Stimulated activated CD4-positive, alpha-beta T cell treated with anti-CD3 and anti-CD28 coated beads, TNF-alpha, amount 100 ng/mL, for 48 hours (primary cell): Measurements from ENCODE around the gene CMSS1.
"Not testable (repeated sequence)": the region's sequence is repeated elsewhere in the genome, so short reads cannot be mapped to it uniquely, and the experiment has no call there.

Experiments used
- DNase-seq, 3 donors: peaks; one replicate each; pipeline ENCODE4 v3.0.0-alpha.2; 2020; ENCODE audit warnings: low read depth in 3 of 3

Gene CMSS1

DNA sequence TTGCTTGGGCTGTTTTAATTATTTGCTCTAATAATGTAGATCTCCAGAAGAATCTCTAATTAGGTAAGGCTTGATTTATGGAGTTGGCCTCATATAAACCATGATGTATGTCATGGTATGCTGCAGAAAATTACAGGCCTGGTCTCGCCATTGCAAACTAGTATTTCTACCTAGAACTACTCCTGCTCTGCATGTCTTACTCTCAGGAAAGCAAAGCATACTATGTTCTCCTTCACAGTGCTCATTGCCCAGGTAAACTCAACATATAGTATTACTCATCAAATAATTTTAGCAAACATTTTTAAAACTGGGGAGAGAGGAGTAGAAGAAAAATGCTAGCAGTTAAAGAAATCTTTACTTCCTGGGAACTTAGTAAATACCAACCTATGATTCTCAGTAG lies 205.9 kb downstream of the CMSS1 start:
- no peak for DNase-seq

DNA sequence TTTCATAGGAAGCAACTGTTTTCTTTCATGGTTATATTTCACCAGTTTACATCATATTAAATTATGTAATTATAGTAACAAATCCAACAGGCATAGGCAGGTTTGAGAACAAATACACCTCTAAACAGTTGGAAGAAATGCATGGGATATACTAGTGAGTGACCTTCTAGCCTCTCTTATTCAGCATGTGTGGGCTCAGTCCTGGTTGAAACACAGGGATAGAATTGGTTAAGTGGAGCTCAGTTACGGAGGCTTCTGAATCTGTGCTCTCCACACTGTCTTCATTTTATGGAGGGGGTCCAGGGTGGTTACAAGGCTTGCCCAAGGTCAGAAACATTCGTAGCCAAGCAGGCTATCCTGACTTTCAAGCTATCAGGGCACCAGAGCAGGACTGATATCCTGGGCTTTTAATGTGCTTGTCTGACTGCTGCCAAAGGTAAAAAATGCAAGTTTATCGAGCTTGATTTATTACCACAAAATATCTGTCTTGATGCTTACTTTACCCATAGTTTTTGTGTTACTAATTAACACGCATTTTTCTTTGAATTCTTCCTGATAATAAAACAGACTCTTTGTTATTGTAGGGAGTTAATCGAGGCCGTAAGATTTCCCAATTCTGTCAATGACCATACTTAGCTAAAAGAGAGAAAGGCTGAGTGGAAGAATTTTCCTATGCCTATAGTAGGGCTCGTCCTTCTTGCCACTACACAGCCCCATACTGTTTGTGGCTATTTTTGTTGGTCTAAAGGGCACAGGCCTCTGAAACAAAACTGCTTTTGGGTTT lies 207.1 kb downstream of the CMSS1 start:
- no peak for DNase-seq

DNA sequence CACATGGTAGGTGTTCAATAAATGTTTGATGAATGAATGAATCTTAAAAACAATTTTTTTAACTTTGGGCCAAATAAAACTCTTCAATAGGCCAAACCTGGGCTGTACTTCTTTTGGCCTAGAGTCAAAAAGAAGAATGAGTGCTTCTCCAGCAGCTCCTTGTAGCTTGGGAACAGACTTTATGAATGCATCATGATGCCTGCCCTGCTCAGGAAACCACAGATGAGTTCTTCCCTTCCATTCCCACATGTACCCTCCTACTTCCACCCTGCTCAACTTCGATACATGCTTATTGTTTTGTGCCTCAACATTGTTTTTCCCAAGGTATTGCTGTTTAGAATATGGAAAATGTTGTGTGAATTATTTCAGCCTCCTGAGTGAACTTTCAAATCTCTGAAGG lies 209.7 kb downstream of the CMSS1 start:
- DNase-seq: no peak

DNA sequence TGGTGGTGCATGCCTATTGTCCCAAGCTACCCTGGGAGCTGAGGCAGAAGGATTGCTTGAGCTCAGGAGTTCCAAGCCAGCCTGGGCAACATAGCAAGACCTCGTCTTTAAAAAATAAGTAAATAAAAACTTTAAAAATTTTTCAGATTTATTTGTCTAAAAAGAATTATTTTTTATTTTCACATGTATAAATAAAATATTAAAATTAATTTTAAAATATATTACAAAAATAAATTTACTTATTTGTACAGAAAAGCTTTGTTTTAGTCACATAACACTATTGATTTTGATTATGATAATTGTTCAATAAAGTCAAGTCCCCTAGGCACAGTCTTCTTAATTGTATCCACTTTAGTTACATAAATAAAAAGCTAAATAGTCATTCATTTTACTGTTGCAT lies 211.4 kb downstream of the CMSS1 start:
- no peak for DNase-seq

DNA sequence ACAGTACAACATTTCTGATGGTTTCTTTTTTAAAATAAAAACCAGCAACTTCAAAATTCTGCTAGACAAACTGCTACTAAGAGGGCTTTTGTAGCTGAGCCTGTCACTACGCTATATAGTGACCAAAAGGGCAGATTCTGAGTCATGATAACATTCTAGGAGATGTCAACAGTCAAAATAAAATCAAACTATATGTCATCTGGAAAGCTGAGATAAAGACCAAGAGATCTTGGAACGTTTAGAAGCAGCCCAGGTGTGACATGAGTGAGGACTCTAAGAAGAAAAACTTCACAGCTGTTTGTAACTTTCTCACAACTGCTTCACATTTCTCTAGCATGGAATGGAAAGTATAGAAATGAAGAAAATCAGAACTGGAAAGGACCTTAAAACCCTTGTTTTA lies 212.0 kb downstream of the CMSS1 start:
- no peak for DNase-seq

DNA sequence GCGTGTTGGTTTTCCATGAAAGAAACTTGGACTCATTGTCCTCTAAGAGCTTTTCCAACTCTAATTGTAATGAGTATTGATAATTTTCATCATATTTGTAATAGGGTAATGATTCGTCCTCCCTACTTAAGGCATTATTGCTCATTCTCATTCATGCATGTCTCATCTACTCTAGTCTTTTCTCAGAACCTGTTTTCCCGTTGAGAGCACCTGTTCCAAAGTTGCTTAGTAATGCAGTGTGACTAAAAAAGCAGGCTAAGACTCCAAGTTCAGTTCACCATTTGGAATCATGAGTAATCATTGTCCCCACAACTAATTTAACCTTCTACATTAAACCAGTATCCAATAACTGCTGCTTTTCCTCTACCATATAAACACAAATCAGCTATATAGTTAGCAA lies 212.7 kb downstream of the CMSS1 start:
- DNase-seq: no peak

DNA sequence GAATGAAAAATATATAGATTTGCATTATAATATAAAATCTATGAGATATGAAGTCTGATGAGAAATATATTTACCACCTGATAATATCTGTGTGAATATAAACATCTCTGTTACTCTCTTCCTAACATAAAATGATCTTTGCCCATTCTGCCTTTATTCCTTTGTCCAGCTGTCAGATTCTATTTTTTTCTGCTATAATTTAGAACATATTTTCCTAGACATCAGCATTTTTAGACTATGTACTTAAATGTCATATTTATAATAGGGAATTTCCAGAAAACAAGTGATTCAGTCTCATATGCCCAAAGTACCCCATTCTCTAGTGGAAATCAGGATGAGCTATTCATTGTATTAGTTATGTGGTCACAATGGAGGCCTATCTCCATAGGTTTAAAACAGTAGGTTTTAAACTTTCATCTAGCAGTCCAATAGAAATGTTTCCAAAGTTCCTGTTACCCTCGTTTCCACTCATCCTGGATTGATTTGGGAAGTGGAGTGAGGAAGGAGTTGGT lies 213.3 kb downstream of the CMSS1 start:
- DNase-seq: no peak

DNA sequence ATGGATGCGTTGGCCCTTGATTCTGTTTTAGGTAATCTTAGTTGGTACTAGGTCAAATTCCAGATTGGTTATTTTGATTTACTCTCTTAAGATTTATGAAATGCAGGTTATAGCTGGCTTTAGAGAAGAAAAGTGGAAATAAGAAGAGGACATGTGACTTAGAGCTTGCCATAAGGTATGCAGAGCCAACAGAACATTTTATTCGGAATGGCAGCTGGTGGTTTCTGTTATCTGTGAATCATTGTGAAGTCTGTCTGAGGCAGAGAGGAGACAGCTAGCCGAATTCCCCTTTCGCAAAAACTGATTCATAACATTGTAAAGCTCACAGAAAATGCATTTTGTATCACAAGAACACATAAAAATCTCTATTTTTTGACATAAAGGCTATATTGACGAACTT lies 214.6 kb downstream of the CMSS1 start:
- no peak for DNase-seq

DNA sequence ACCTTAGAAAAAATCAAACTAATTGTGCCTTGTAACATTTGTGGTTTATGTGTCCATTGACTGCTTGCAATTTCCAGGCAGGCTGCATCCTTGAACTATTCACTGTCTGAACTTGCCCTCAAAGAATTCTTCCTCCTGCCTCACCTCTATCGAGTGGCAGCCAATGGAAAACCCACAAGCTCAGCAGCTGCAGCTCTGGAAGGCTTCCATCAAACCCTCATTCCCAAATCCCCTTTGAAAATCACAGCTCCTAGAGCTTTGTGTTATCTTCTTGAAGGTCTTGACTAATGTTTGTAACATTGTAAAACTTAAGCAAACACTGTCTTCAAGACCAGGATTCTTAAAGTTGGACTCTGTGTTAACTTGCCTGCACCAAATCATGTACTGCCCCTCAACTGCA lies 215.5 kb downstream of the CMSS1 start:
- DNase-seq: no peak

DNA sequence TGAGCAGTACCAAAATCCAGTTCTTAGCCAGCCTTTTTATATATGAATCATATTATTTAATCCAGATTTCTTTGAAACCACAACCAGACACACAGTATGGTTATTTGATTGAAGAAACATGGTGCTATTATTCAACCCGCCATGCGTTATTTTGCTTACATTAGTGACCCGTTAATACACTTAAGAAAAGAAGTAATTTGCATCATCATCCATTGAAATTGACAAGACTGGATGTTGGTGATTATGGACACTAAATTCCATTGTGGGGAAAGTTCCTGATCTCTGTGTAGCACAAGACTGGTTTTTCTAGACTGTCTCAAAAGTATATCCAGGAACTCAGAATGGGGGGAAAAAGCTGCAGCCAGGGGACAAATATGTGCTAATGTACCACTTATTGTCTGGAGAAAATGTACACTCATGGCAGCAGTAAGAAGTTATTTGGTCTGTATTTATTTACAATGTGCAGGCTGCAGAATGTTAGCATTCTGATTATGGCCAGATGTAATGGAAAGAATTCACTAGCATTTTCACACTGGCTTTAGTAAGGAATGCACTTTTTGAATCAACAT lies 216.3 kb downstream of the CMSS1 start:
- DNase-seq: no peak

DNA sequence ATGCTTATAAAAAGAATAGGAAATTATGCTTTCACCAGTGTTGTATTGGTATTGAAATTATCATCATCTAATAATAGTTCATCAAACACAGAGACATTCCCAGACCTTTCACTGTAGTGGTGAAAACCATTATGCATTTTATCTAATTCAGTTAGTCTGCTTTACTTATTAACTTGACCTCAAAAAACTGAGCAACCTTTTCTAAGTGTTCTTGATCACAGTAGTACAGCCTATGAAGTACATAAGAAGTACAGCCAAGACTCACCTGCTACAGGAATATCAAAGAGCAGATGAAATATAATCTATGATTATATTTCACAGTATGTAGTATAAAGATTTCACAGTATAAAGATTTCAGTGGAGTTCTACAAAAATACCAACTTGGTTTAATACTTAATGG lies 221.4 kb downstream of the CMSS1 start:
- DNase-seq: no peak

DNA sequence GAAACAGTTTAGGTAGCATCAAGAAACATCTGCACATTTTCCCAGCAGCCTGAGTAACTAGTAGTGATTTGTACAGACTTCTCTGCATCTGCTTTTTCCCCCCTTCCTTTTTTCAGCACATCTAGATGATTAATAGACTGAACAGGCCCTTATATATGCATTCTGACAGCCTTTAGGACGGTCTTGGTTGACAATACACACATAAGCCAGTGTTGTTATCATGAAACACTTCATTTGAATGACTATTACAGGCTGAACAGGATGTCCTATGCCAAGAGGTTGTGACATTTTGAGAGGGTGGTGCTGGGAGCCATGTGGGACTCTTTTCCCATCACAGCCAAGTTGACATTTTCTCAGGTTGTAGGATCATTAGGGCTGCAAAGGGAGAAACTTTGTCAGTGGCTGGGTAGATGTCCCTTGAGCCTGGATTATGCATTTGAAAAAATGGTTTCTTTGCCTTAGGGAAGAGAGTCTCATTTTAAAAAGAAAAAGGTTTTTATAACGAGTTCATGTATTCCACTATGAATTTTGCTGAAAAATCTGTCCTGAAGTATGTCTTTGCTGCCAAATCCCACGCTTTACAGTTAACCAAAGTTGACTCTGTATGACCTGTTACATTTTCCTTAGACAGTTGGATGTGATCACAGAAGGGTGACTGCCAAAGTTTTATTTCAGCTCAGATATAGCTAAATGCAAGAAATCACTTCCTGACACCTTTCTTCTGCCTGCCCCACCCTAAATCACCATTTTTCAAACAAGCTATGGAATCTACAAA lies 223.0 kb downstream of the CMSS1 start:
- DNase-seq: no peak

DNA sequence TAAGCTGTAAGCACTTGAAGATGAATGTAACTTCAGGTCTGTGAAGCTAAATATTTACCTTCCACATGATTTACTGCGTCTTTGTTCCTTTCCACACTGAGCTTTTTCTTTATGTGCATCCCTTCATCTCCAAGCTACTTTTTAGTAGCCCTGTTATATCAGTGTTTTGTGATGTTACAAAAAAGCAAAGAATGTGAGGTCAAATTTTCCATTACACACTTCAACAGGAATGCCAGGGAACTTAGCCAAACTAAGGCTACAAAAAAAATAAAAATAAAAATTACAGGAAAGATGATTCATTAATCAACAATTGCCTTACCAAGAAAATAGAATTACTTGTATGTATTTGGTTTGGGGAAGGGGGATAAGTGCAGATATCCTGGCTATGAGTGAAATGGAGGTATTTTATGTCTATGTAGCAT lies 223.7 kb downstream of the CMSS1 start:
- no peak for DNase-seq

DNA sequence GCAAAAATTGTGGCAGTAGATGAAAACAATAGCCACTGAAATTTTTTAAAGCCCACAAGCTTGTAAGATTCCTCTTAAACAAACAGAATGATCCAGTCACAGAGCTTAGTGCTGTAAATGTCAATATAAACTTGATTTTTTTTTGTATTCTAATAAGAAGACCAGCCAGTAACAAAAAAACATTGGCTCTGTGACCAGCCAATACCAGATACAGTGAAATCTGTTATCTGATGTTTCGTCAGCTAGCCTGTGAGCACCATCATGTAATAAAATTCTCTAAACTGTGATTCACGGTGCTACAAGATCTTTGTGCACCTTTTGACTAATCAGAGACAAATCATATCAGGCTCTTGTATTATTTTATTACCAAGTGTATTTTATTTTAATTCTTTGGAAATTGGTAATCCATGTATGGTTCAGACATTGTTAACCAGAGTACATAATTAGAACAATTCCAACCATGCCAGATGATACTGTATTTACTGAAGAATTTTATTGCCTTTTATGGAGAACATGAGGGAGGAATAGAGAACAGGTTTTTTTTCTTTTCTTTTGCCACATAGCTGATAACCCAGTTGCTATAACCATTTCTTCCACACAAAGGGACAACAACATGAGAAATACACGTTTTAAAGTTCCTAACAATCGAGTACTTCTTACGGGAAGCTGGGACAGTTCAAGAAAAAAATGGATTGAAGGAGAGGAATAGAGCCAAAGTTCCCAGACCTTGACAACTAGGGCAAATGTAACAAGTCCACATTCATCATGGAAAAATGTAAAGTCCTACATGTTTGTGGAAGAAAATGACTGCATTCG lies 224.7 kb downstream of the CMSS1 start:
- no peak for DNase-seq

DNA sequence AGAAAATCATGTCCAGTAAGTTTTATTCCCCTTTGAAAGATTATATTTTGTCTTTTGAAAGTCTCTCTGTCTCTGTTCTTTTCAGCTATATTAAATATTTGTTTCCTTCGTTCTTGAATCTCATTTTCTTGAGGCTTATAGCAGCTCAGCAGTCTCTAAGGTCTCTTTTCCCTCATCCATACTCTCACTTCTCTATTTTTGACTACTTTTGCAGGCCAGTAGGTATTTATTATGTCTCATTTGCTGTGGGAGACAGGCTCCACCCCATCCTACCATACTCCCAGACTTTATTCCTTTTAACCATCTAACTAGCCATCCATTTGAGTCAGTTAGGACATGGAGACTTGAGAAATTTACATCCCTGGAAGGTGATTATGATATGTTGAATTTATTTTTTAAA lies 225.6 kb downstream of the CMSS1 start:
- no peak for DNase-seq

DNA sequence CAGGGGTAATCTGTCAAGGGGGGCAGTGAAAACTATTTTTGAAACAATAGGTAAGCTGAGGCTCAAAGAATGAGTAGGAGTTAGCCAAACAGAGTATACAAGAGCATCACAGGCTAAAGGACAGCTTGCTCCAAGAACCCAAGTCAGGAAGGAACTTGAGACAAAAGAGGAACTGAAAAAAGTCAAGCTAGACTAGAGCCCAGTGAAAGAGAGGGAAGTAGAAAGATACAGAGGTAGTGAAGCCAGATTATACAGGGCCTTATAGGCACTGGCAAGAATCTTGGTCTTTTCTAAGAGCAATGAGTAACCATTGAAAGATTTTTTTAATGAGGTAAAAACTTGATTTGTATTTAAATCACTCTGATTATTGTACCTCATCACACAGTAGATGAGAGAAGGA lies 226.7 kb downstream of the CMSS1 start:
- no peak for DNase-seq

DNA sequence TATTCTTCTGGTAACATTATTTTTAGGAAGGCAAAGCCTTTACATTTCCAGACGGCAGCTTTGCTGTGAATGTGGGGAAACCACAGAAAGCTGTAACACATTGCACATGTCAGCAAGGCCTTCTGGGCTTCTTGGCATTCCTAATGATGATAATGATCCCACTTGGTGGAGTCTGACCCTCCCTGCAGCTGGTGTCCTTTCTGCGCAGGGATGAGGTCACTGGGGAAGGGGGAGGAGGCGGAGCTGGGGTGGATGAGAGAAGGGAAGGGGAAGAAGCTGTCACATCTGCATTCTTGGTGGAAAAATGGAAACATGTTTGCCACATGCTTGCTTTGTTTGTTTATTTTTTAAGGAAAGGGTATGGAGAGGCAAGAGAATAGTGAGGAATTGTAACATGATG lies 228.0 kb downstream of the CMSS1 start:
- no peak for DNase-seq

DNA sequence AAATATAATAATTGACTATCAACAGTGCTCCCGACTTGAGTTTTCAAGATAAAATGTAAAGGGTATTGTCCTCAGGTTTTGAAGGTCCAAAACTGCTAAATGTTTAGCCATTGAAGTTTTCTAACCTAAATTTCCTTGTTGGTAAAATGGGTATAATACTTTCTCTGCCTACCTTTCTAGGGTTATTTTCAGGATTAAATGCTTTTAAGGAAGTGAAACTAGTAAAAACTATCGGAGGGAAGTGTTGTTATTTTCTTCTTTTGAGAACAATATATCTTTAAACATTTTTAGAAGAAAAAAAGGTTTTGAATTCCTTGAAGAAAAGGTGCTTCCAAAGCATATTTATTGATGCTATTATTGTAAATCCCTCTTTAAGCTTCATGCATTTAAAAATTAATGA lies 229.3 kb downstream of the CMSS1 start:
- DNase-seq: no peak

DNA sequence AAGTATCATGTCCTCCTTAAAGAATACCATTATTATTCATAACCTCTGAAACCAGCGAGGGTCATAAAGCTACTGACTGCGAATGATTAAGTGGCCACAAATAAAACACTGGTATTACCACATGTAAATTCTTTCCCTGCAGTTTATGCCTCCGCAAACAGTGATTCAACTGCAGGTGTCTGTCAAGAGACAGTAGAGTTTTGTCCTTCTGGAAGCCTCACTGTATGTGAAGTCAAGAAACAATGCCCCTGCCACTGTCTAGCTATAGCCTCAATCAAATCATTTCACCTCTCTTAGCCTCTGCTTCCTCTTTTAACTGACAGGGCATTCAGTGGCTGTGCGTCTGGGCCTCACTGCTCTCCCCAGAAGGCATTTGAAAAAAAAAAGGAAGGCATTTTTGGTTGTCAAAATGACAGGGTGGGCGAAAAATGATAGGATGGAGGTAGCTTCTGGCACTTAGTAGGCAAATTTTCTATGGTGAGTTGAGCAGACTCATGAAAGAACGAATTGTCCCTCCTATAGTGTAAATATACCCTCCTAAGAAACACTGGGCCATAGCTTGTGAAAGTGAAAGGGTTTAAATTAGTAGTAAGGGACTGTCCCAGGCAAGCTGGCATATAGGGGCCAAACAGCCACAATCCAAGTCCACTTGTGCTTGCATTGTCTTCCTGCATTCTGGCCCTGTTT lies 229.9 kb downstream of the CMSS1 start:
- no peak for DNase-seq

DNA sequence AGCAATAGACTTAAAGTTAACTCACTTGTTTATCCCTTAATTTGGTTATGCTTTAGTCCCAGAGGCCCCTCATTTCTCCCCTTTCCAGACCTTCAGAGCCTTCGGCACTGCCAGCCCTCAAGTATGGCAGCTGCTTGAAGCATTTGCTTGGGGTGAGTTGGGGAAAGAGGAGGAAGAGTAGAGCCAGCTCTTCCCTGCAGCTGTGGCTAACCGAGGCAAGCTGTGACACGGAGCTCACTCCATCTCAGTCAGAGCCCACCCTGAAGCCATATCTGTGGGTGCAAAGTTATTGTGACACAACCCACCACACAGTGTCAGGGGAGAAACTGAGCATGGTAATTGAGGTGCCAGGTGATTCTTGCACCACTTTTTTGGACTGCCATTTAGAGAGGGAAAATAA lies 230.6 kb downstream of the CMSS1 start:
- no peak for DNase-seq

DNA sequence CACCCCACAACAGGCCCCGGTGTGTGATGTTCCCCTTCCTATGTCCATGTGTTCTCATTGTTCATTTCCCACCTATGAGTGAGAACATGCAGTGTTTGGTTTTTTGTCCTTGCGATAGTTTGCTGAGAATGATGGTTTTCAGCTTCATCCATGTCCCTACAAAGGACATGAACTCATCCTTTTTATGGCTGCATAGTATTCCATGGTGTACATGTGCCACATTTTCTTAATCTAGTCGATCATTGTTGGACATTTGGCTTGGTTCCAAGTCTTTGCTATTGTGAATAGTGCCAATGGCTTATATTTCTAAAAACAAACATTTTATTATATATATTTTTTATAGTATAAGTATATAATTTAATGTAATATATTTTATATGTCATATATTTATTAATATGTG lies 233.9 kb downstream of the CMSS1 start:
- not testable (repeated sequence) for DNase-seq
